HL-60 (cell line): ENCODE results near the gene HSD17B12.

Experiments
- DNase-seq, 2 experiments: peaks; one replicate each; pipeline ENCODE4 v3.0.0-alpha.2; 2010 to 2020; ENCODE audit warnings: low read depth in 1 of 2, low spot score in 1 of 2
- H3K27ac ChIP-seq: fragments of 250-450 bp; sonication (Bioruptor Pico); replicated peaks from 2 replicates; pipeline ENCODE4 v1.5.1; 2020; ENCODE audit warnings: mild to moderate bottlenecking, moderate library complexity
- H3K27me3 ChIP-seq: fragments of 250-450 bp; sonication (Bioruptor Pico); 2 replicates; pipeline ENCODE4 v1.5.1; 2021; ENCODE audit warnings: mild to moderate bottlenecking, moderate library complexity; ENCODE audit not compliant: insufficient read depth, poor library complexity, severe bottlenecking
- H3K4me3 ChIP-seq: replicated peaks from 2 replicates; pipeline ENCODE4 v1.5.1; 2011; ENCODE audit warnings: mild to moderate bottlenecking, control low read depth, low read length; ENCODE audit not compliant: insufficient read depth
- CTCF ChIP-seq: IDR thresholded peaks from one replicate; pipeline ENCODE4 v1.5.1; 2011; ENCODE audit warnings: low read length, control low read depth, inconsistent platforms; ENCODE audit not compliant: insufficient read depth
- GABPA ChIP-seq: IDR thresholded peaks from 2 replicates; pipeline ENCODE4 v1.6.1; 2012; ENCODE audit warnings: low read depth
- POLR2AphosphoS5 ChIP-seq: IDR thresholded peaks from 2 replicates; pipeline ENCODE4 v1.6.1; 2012; ENCODE audit warnings: low read depth
- REST ChIP-seq: IDR thresholded peaks from 2 replicates; pipeline ENCODE4 v1.6.1; 2012; ENCODE audit warnings: low read depth; ENCODE audit not compliant: insufficient replicate concordance
- SPI1 ChIP-seq: IDR thresholded peaks from 2 replicates; pipeline ENCODE4 v1.6.1; 2012; ENCODE audit warnings: low read depth, mild to moderate bottlenecking, borderline replicate concordance

HSD17B12 gene

GRCh38 chr11:43718373-43718772 lies 37.8 kb downstream of the HSD17B12 start:
- Histone ChIP-seq H3K27me3 (no peaks in the 10 kb centered on the region), H3K27ac (no peak overlapping the region), H3K4me3 (no peak overlapping the region)
- TF ChIP-seq SPI1 (no peak), POLR2AphosphoS5 (no peak), CTCF (no peak), REST (no peak), GABPA (no peak)
- DNase-seq, result no peak

GRCh38 chr11:43723617-43724016 lies 43.1 kb downstream of the HSD17B12 start:
- TF ChIP-seq GABPA (no peak), SPI1 (no peak), CTCF (no peak), REST (no peak), POLR2AphosphoS5 (no peak)
- no peak for DNase-seq
- Histone ChIP-seq H3K27ac (no peak overlapping the region), H3K4me3 (no peak overlapping the region), H3K27me3 (no peaks in the 10 kb centered on the region)

- no peak overlapping the region for H3K27ac ChIP-seq
- H3K27me3 ChIP-seq, result no peaks in the 10 kb centered on the region
- no peak for TF ChIP-seq GABPA
- H3K4me3 ChIP-seq, result no peak overlapping the region
- no peak for DNase-seq
These were observed 51.7 kb downstream of the HSD17B12 start for GRCh38 chr11:43732225-43732624.

GRCh38 chr11:43734256-43734655 lies 53.7 kb downstream of the HSD17B12 start:
- Histone ChIP-seq H3K27ac (no peak overlapping the region), H3K27me3 (no peaks in the 10 kb centered on the region), H3K4me3 (no peak overlapping the region)
- DNase-seq, result no peak
- TF ChIP-seq SPI1, result no peak
- no peak for TF ChIP-seq CTCF
- no peak for TF ChIP-seq POLR2AphosphoS5
- no peak for TF ChIP-seq GABPA
